K562 (cell line): ENCODE data around the gene NAGLU. TPM values are rescaled to one million over a fixed set of nuclear protein-coding genes. Genes with fewer than 3 reads are reported as not detected.
A peak's percentile ranks its signal among the peaks of the same experiment; 100 is the strongest.

Experiments used
- HDAC8 ChIP-seq: fragments of 450-650 bp; IDR thresholded peaks from 2 replicates; pipeline ENCODE4 v1.6.1; 2016; ENCODE audit warnings: mild to moderate bottlenecking, missing genetic modification characterization, moderate library complexity, missing compliant biosample characterization
- MCM5 ChIP-seq: fragments of 450-650 bp; IDR thresholded peaks from 2 replicates; pipeline ENCODE4 v1.6.1; 2016; ENCODE audit warnings: low read depth
- MEIS2 ChIP-seq: fragments of 450-650 bp; IDR thresholded peaks from 2 replicates; pipeline ENCODE4 v1.6.1; 2014; ENCODE audit warnings: mild to moderate bottlenecking; ENCODE audit not compliant: partially characterized antibody
- MTA1 ChIP-seq: fragments of 450-650 bp; IDR thresholded peaks from 2 replicates; pipeline ENCODE4 v1.6.1; 2017; ENCODE audit warnings: borderline replicate concordance
- NRF1 ChIP-seq, 2 experiments: fragments of 450-650 bp; IDR thresholded peaks in 1 of 2; conservative IDR thresholded peaks in 1 of 2; 2 replicates each; pipeline ENCODE4 v1.6.1; 2014; ENCODE audit warnings: mild to moderate bottlenecking in 2 of 2
- RAD21 ChIP-seq, 2 experiments: fragments of 250-450 bp in 1 of 2; fragments of 450-650 bp in 1 of 2; sonication (Bioruptor Pico) in 1 of 2; formaldehyde crosslinking in 1 of 2; IDR thresholded peaks in 1 of 2; conservative IDR thresholded peaks in 1 of 2; 2 replicates each; pipeline versions ENCODE4 v1.4.0 to v1.8.0; 2020 to 2022; ENCODE audit warnings: mild to moderate bottlenecking in 2 of 2, moderate library complexity in 1 of 2
- RBBP5 ChIP-seq: fragments of 200-600 bp; sonication (generic); IDR thresholded peaks from 2 replicates; pipeline ENCODE4 v1.6.1; 2012; ENCODE audit warnings: borderline replicate concordance, mild to moderate bottlenecking, low read length, control low read depth, inconsistent platforms; ENCODE audit not compliant: insufficient read depth, poor library complexity, severe bottlenecking
- RCOR1 ChIP-seq, 2 experiments: IDR thresholded peaks; 2 replicates each; pipeline ENCODE4 v1.6.1; 2012; ENCODE audit warnings: low read depth in 2 of 2, low read length in 2 of 2, borderline replicate concordance in 1 of 2, improper control_type of control experiment in 1 of 2
- SIN3B ChIP-seq: fragments of 450-650 bp; IDR thresholded peaks from 2 replicates; pipeline ENCODE4 v1.6.1; 2017; ENCODE audit warnings: low read depth, mild to moderate bottlenecking, moderate library complexity
- TBP ChIP-seq: optimal IDR thresholded peaks from 2 replicates; pipeline ENCODE3; 2011; ENCODE audit warnings: low read depth, low read length, improper control_type of control experiment
- ZBTB1 ChIP-seq: sonication (generic); formaldehyde crosslinking; IDR thresholded peaks from 2 replicates; pipeline ENCODE4 v1.8.1; 2023; ENCODE audit warnings: missing genetic modification reagents, low read depth, mild to moderate bottlenecking, borderline replicate concordance
- ZBTB7A ChIP-seq: IDR thresholded peaks from 2 replicates; pipeline ENCODE4 v1.6.1; 2011; ENCODE audit warnings: low read depth, mild to moderate bottlenecking, low read length, moderate library complexity, borderline replicate concordance; ENCODE audit not compliant: control insufficient read depth
- ZNF311 ChIP-seq: fragments of 250-450 bp; sonication (Bioruptor Pico); IDR thresholded peaks from 2 replicates; pipeline ENCODE4 v1.4.0; 2020; ENCODE audit warnings: mild to moderate bottlenecking, moderate library complexity
- ZNF584 ChIP-seq: fragments of 200-800 bp; sonication (Bioruptor generic); IDR thresholded peaks from 2 replicates; pipeline ENCODE4 v1.6.1; 2016; ENCODE audit warnings: low read depth, mild to moderate bottlenecking, missing genetic modification characterization, missing compliant biosample characterization
- ZSCAN29 ChIP-seq: fragments of 450-650 bp; IDR thresholded peaks from 2 replicates; pipeline ENCODE4 v1.6.1; 2017
- polyA plus RNA-seq, 8 experiments: library from polyadenylated mRNA; depleted of rRNA in 4 of 8; stranded (reverse) in 5 of 8; unstranded in 3 of 8; fragments of >200 nt; fragmentation: Nextera tagmentation in 2 of 8; fragmentation: Illumina TruSeq in 1 of 8; extraction: Ambion mirVana in 2 of 8; extraction: Trizol in 1 of 8; gene quantifications; 2 replicates each; pipeline versions ENCODE4 v1.2.1 to v1.2.3, GENCODE V29; 2011 to 2014; ENCODE audit warnings: inconsistent platforms in 1 of 8, missing spikeins in 1 of 8
- total RNA-seq, 7 experiments: library from RNA; depleted of rRNA in 6 of 7; stranded (reverse); fragments of >200 nt in 6 of 7; fragmentation: Illumina TruSeq in 2 of 7; extraction: Trizol in 2 of 7; gene quantifications; 2 replicates each; pipeline versions ENCODE4 v1.2.1 to v1.2.3, GENCODE V29; 2011 to 2021; ENCODE audit warnings: low replicate concordance in 1 of 7
- TF ChIP-seq, protein P1 (sequence below): IDR thresholded peaks from 2 replicates; pipeline ENCODE4 v1.6.1; 2016; ENCODE audit warnings: missing genetic modification characterization, missing compliant biosample characterization
- TF ChIP-seq, protein P2 (sequence below): fragments of 250-450 bp; sonication (Bioruptor Pico); IDR thresholded peaks from 2 replicates; pipeline ENCODE4 v1.9.0; 2021; ENCODE audit warnings: mild to moderate bottlenecking
- TF ChIP-seq, protein P3 (sequence below): sonication (generic); formaldehyde crosslinking; IDR thresholded peaks from 2 replicates; pipeline ENCODE4 v1.8.0; 2022; ENCODE audit warnings: missing genetic modification reagents, mild to moderate bottlenecking, moderate library complexity, borderline replicate concordance
- TF ChIP-seq, protein P4 (sequence below): sonication (generic); formaldehyde crosslinking; IDR thresholded peaks from 2 replicates; pipeline ENCODE4 v1.8.0; 2022; ENCODE audit warnings: mild to moderate bottlenecking, missing genetic modification reagents

Gene NAGLU
- total and polyA plus RNA-seq, 9 of the 15 experiments (the other 6 are each of a cell fraction or from before 2014, with no cell fraction given), result 0.04 to 21.5 (median 8.5) TPM

DNA sequence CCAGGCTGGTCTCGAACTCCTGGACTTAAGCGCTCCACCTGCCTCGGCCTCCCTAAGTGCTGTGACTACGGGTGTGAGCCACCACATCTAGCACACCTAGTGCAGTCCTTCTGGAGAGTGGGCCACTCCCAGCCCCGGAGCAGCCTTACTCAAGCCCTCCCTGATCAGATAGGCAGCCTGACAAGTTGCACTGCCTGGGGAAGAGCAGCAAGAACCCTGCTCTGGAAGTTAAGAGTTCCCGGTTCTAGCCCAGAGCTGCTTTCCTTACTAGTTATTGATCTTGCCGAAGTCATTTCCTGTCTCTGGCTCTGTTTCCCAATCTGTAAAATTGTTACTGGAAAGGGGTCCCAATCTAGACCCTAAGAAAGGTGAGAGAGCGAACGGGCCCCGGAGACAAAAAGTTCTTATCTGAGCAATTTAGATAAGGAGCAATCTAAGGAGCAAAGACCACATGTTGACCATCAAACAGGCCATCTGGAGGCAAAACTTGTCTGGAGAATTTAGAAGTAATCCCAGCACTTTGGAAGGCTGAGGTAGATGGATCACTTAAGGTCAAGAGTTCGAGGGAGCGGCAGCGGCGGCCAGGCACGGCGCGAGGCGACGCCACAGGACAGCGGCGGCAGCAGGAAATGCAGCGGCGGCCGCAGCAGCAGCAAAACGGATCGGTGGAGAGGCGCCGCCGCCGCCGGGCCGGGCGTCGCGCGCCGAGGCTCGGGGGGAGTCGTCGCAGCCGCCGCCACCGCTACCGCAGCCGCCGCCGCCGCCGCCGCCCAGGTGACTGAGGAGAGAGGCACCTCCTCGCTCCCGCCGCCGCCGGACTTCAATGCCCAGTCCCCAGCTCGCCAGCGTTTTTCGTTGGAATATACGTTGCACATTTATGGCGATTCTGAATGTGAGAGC is 4.3 kb upstream of the NAGLU start (continued):
- peak; percentile 57 for TF ChIP-seq RBBP5
- TF ChIP-seq RAD21 (CRISPR knock-in tag; conservative IDR thresholded peaks at IDR 0.05 in 1 of 2, IDR thresholded peaks at IDR 0.05 in 1 of 2), result peak in 1 of 2 experiments; percentile 46; a peak in 2 of 4 replicates
- TF ChIP-seq MCM5, result no peak
- TF ChIP-seq, protein P1, sequence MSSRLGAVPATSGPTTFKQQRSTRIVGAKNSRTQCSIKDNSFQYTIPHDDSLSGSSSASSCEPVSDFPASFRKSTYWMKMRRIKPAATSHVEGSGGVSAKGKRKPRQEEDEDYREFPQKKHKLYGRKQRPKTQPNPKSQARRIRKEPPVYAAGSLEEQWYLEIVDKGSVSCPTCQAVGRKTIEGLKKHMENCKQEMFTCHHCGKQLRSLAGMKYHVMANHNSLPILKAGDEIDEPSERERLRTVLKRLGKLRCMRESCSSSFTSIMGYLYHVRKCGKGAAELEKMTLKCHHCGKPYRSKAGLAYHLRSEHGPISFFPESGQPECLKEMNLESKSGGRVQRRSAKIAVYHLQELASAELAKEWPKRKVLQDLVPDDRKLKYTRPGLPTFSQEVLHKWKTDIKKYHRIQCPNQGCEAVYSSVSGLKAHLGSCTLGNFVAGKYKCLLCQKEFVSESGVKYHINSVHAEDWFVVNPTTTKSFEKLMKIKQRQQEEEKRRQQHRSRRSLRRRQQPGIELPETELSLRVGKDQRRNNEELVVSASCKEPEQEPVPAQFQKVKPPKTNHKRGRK (tag), result peak; percentile 58
- TF ChIP-seq ZBTB7A, result peak; percentile 38; the same call in 1 of the 2 replicates
- TF ChIP-seq ZBTB1, result no peak
- TF ChIP-seq TBP, result peak; percentile 66
- no peak for TF ChIP-seq HDAC8 (tag)
- TF ChIP-seq, protein P2, sequence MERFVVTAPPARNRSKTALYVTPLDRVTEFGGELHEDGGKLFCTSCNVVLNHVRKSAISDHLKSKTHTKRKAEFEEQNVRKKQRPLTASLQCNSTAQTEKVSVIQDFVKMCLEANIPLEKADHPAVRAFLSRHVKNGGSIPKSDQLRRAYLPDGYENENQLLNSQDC (CRISPR knock-in tag), result peak; percentile 3; the same call in 1 of the 2 replicates
- peak in 1 of 2 experiments; percentile 23; a peak in 2 of 4 replicates for TF ChIP-seq NRF1 (conservative IDR thresholded peaks at IDR 0.05 in 1 of 2, IDR thresholded peaks at IDR 0.05 in 1 of 2)
- peak in 1 of 2 experiments; percentile 53; a peak in 1 of 4 replicates for TF ChIP-seq RCOR1 (IDR thresholded peaks at IDR 0.05; ENCODE audit: borderline replicate concordance in 1 of 2, low read depth in 2 of 2, low read length in 2 of 2)
- no peak for TF ChIP-seq ZSCAN29
- peak; percentile 87 for TF ChIP-seq MEIS2
- TF ChIP-seq SIN3B, result 0 out of 2 replicates have a peak, but pooled peaks have one; percentile 39
- peak; percentile 58 for TF ChIP-seq MTA1
- TF ChIP-seq ZNF584, result no peak
- TF ChIP-seq ZNF311 (CRISPR knock-in tag), result no peak
- TF ChIP-seq, protein P3, sequence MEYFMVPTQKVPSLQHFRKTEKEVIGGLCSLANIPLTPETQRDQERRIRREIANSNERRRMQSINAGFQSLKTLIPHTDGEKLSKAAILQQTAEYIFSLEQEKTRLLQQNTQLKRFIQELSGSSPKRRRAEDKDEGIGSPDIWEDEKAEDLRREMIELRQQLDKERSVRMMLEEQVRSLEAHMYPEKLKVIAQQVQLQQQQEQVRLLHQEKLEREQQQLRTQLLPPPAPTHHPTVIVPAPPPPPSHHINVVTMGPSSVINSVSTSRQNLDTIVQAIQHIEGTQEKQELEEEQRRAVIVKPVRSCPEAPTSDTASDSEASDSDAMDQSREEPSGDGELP (CRISPR knock-in tag), result no peak
- TF ChIP-seq, protein P4, sequence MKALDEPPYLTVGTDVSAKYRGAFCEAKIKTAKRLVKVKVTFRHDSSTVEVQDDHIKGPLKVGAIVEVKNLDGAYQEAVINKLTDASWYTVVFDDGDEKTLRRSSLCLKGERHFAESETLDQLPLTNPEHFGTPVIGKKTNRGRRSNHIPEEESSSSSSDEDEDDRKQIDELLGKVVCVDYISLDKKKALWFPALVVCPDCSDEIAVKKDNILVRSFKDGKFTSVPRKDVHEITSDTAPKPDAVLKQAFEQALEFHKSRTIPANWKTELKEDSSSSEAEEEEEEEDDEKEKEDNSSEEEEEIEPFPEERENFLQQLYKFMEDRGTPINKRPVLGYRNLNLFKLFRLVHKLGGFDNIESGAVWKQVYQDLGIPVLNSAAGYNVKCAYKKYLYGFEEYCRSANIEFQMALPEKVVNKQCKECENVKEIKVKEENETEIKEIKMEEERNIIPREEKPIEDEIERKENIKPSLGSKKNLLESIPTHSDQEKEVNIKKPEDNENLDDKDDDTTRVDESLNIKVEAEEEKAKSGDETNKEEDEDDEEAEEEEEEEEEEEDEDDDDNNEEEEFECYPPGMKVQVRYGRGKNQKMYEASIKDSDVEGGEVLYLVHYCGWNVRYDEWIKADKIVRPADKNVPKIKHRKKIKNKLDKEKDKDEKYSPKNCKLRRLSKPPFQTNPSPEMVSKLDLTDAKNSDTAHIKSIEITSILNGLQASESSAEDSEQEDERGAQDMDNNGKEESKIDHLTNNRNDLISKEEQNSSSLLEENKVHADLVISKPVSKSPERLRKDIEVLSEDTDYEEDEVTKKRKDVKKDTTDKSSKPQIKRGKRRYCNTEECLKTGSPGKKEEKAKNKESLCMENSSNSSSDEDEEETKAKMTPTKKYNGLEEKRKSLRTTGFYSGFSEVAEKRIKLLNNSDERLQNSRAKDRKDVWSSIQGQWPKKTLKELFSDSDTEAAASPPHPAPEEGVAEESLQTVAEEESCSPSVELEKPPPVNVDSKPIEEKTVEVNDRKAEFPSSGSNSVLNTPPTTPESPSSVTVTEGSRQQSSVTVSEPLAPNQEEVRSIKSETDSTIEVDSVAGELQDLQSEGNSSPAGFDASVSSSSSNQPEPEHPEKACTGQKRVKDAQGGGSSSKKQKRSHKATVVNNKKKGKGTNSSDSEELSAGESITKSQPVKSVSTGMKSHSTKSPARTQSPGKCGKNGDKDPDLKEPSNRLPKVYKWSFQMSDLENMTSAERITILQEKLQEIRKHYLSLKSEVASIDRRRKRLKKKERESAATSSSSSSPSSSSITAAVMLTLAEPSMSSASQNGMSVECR, result 0 out of 2 replicates have a peak, but pooled peaks have one; percentile 48
